Endothelial cell of umbilical vein (primary cell): ENCODE results near the gene KIFC3.

Experiments used
- EZH2 ChIP-seq: IDR thresholded peaks from 2 replicates; pipeline ENCODE4 v1.6.1; 2012; ENCODE audit warnings: borderline replicate concordance, low read depth, mild to moderate bottlenecking, moderate library complexity, low read length, inconsistent platforms; ENCODE audit not compliant: severe bottlenecking
- MAX ChIP-seq: IDR thresholded peaks from 2 replicates; pipeline ENCODE4 v1.6.1; 2011; ENCODE audit not compliant: insufficient read depth, insufficient read length
- POLR2A ChIP-seq: IDR thresholded peaks from 2 replicates; pipeline ENCODE4 v1.6.1; 2012; ENCODE audit warnings: low read depth, mild to moderate bottlenecking, control low read depth, low read length
- POLR2AphosphoS5 ChIP-seq: IDR thresholded peaks from 2 replicates; pipeline ENCODE4 v1.6.1; 2012; ENCODE audit warnings: low read depth, mild to moderate bottlenecking, control low read depth, low read length, moderate library complexity; ENCODE audit not compliant: insufficient read depth
- TF ChIP-seq, protein P1 (sequence below), 2 donors: IDR thresholded peaks; 1 replicate in 1 of 2; 2 replicates in 1 of 2; pipeline ENCODE4 v1.5.1; 2011; ENCODE audit warnings: low read length in 2 of 2, mild to moderate bottlenecking in 2 of 2, moderate library complexity in 2 of 2, control low read depth in 1 of 2, inconsistent platforms in 1 of 2, low read depth in 1 of 2; ENCODE audit not compliant: insufficient read depth in 1 of 2; ENCODE audit errors: extremely low read depth in 1 of 2

GRCh38 chr16:57748596-57748995, 53.7 kb downstream of the KIFC3 start:
- TF ChIP-seq POLR2A (no peak), EZH2 (no peak), POLR2AphosphoS5 (no peak), MAX (no peak)
- TF ChIP-seq, protein P1, sequence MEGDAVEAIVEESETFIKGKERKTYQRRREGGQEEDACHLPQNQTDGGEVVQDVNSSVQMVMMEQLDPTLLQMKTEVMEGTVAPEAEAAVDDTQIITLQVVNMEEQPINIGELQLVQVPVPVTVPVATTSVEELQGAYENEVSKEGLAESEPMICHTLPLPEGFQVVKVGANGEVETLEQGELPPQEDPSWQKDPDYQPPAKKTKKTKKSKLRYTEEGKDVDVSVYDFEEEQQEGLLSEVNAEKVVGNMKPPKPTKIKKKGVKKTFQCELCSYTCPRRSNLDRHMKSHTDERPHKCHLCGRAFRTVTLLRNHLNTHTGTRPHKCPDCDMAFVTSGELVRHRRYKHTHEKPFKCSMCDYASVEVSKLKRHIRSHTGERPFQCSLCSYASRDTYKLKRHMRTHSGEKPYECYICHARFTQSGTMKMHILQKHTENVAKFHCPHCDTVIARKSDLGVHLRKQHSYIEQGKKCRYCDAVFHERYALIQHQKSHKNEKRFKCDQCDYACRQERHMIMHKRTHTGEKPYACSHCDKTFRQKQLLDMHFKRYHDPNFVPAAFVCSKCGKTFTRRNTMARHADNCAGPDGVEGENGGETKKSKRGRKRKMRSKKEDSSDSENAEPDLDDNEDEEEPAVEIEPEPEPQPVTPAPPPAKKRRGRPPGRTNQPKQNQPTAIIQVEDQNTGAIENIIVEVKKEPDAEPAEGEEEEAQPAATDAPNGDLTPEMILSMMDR (IDR thresholded peaks at IDR 0.05; ENCODE audit: extremely low read depth in 1 of 2, insufficient read depth in 1 of 2, low read depth in 1 of 2, low read length in 2 of 2): no peak
